Occipital lobe (tissue), 2 donors: ENCODE data around the gene KLHL30. TPM values are rescaled to one million over a fixed set of nuclear protein-coding genes. Genes with fewer than 3 reads are reported as not detected.

Experiments
- DNase-seq: peaks from one replicate; lab custom pipeline; 2025; lab: John Stamatoyannopoulos, UW
- total RNA-seq: library from RNA; depleted of rRNA; stranded (reverse); fragments of >200 nt; gene quantifications from one replicate; pipeline ENCODE4 v1.2.3, GENCODE V29; 2014

KLHL30 gene
- 0.16 TPM for total RNA-seq

- DNase-seq = no peak
Observed at GRCh38 chr2:238138331-238139195, at the start of gene KLHL30. TSS of gene KLHL30 (plus strand) at chr2:238138668. CDS start at chr2:238140755, 2,087 bp downstream.

- no peak for DNase-seq
Observed at GRCh38 chr2:238090887-238091286, 47.6 kb upstream of the KLHL30 start.

GRCh38 chr2:238091436-238092060 is 46.9 kb upstream of the KLHL30 start:
- no peak for DNase-seq

- DNase-seq = no peak
Observed at GRCh38 chr2:238092486-238093035, 45.9 kb upstream of the KLHL30 start.

- no peak for DNase-seq
Observed at GRCh38 chr2:238093181-238094140, 45.0 kb upstream of the KLHL30 start.

- no peak for DNase-seq
Observed at GRCh38 chr2:238094438-238095022, 43.9 kb upstream of the KLHL30 start.

GRCh38 chr2:238095143-238095542 is 43.3 kb upstream of the KLHL30 start:
- DNase-seq = no peak

GRCh38 chr2:238096311-238097011 is 42.0 kb upstream of the KLHL30 start:
- no peak for DNase-seq

- no peak for DNase-seq
Observed at GRCh38 chr2:238097201-238097987, 41.1 kb upstream of the KLHL30 start.

GRCh38 chr2:238097988-238098871 is 40.2 kb upstream of the KLHL30 start:
- DNase-seq = no peak

GRCh38 chr2:238098901-238099713 is 39.4 kb upstream of the KLHL30 start:
- DNase-seq = no peak

GRCh38 chr2:238099714-238100048 is 38.8 kb upstream of the KLHL30 start:
- no peak for DNase-seq

- DNase-seq = no peak
Observed at GRCh38 chr2:238100049-238100820, 38.2 kb upstream of the KLHL30 start, which contains the start of gene ESPNL. TSS of gene ESPNL (plus strand) at chr2:238100340. CDS start at chr2:238100420, 80 bp downstream.

GRCh38 chr2:238100821-238101771 is 37.4 kb upstream of the KLHL30 start:
- no peak for DNase-seq
